ENCODE data around the gene TCTN3.

The TCTN3 gene

GRCh38 chr10:95648138-95648537 is 45.6 kb downstream of the TCTN3 start:
- ATAC-seq: no peak
- TF ChIP-seq TOX (CRISPR knock-in tag; IDR thresholded peaks at IDR 0.05; ENCODE audit: borderline replicate concordance) (no peak), ZC3H10 (CRISPR knock-in tag; IDR thresholded peaks at IDR 0.05) (no peak), ESRRG (CRISPR knock-in tag; IDR thresholded peaks at IDR 0.05) (no peak), POU6F1 (CRISPR knock-in tag; IDR thresholded peaks at IDR 0.05; ENCODE audit: borderline replicate concordance, low read depth) (no peak), ZNF70 (CRISPR knock-in tag; IDR thresholded peaks at IDR 0.05) (no peak), TCF4 (CRISPR knock-in tag; IDR thresholded peaks at IDR 0.05; ENCODE audit: borderline replicate concordance) (no peak), TSHZ2 (CRISPR knock-in tag; IDR thresholded peaks at IDR 0.05) (no peak), GLIS3 (CRISPR knock-in tag; IDR thresholded peaks at IDR 0.05) (no peak), CREB5 (CRISPR knock-in tag; IDR thresholded peaks at IDR 0.05; ENCODE audit: low read depth) (no peak)

- no peak for TF ChIP-seq ISL1 (CRISPR knock-in tag; IDR thresholded peaks at IDR 0.05)
- no peak for TF ChIP-seq ARNTL (CRISPR knock-in tag; IDR thresholded peaks at IDR 0.05; ENCODE audit: borderline replicate concordance, low read depth)
- no peak for TF ChIP-seq CSRNP3 (CRISPR knock-in tag; IDR thresholded peaks at IDR 0.05)
- TF ChIP-seq CREB5 (CRISPR knock-in tag; IDR thresholded peaks at IDR 0.05; ENCODE audit: low read depth): no peak
- TF ChIP-seq POU6F1 (CRISPR knock-in tag; IDR thresholded peaks at IDR 0.05; ENCODE audit: borderline replicate concordance, low read depth): no peak
- no peak for TF ChIP-seq RARB (CRISPR knock-in tag; IDR thresholded peaks at IDR 0.05)
- TF ChIP-seq ZNF565 (CRISPR knock-in tag; conservative IDR thresholded peaks at IDR 0.05; ENCODE audit: low read depth): no peak
- no peak for TF ChIP-seq ESRRG (CRISPR knock-in tag; IDR thresholded peaks at IDR 0.05)
- TF ChIP-seq TOX (CRISPR knock-in tag; IDR thresholded peaks at IDR 0.05; ENCODE audit: borderline replicate concordance): no peak
- no peak for TF ChIP-seq CSDC2 (CRISPR knock-in tag; IDR thresholded peaks at IDR 0.05)
- no peak for TF ChIP-seq ZC3H10 (CRISPR knock-in tag; IDR thresholded peaks at IDR 0.05)
- TF ChIP-seq PPARA (CRISPR knock-in tag; IDR thresholded peaks at IDR 0.05; ENCODE audit: borderline replicate concordance): no peak
- TF ChIP-seq GLIS3 (CRISPR knock-in tag; IDR thresholded peaks at IDR 0.05): no peak
- ATAC-seq: no peak
Observed at GRCh38 chr10:95646160-95646559, 47.6 kb downstream of the TCTN3 start.

- no peak for ATAC-seq
- TF ChIP-seq PPARA (CRISPR knock-in tag; IDR thresholded peaks at IDR 0.05; ENCODE audit: borderline replicate concordance): no peak
- TF ChIP-seq ZFP30 (CRISPR knock-in tag; IDR thresholded peaks at IDR 0.05): no peak
- no peak for TF ChIP-seq CSRNP3 (CRISPR knock-in tag; IDR thresholded peaks at IDR 0.05)
- no peak for TF ChIP-seq GLIS3 (CRISPR knock-in tag; IDR thresholded peaks at IDR 0.05)
- no peak for TF ChIP-seq ZFP3 (CRISPR knock-in tag; IDR thresholded peaks at IDR 0.05)
- TF ChIP-seq ZNF8 (CRISPR knock-in tag; IDR thresholded peaks at IDR 0.05): no peak
- no peak for TF ChIP-seq TOX (CRISPR knock-in tag; IDR thresholded peaks at IDR 0.05; ENCODE audit: borderline replicate concordance)
- no peak for TF ChIP-seq ZNF565 (CRISPR knock-in tag; conservative IDR thresholded peaks at IDR 0.05; ENCODE audit: low read depth)
- TF ChIP-seq CREB5 (CRISPR knock-in tag; IDR thresholded peaks at IDR 0.05; ENCODE audit: low read depth): no peak
- no peak for TF ChIP-seq CSDC2 (CRISPR knock-in tag; IDR thresholded peaks at IDR 0.05)
- no peak for TF ChIP-seq PATZ1 (CRISPR knock-in tag; IDR thresholded peaks at IDR 0.05; ENCODE audit: borderline replicate concordance)
- no peak for TF ChIP-seq RARB (CRISPR knock-in tag; IDR thresholded peaks at IDR 0.05)
- TF ChIP-seq SNAI2 (CRISPR knock-in tag; IDR thresholded peaks at IDR 0.05): no peak
- TF ChIP-seq ARNTL (CRISPR knock-in tag; IDR thresholded peaks at IDR 0.05; ENCODE audit: borderline replicate concordance, low read depth): no peak
- no peak for TF ChIP-seq ESRRG (CRISPR knock-in tag; IDR thresholded peaks at IDR 0.05)
Observed at GRCh38 chr10:95644901-95645300, 48.8 kb downstream of the TCTN3 start.

Measured in SK-N-SH treated with all-trans-retinoic acid at 6 μM for 48 hours (cell line).